ENCODE measurements around the gene GALM. TPM values are rescaled to one million over a fixed set of nuclear protein-coding genes. Genes with fewer than 3 reads are reported as not detected.
"Not testable (repeated sequence)": the region's sequence is repeated elsewhere in the genome, so short reads cannot be mapped to it uniquely, and the experiment has no call there.

The GALM gene
- polyA plus RNA-seq (2013, experiment 1 of 2; ENCODE audit: insufficient read length): 5.4 TPM
- polyA plus RNA-seq (2013, experiment 2 of 2; ENCODE audit: insufficient read length): 6.6 TPM

DNA sequence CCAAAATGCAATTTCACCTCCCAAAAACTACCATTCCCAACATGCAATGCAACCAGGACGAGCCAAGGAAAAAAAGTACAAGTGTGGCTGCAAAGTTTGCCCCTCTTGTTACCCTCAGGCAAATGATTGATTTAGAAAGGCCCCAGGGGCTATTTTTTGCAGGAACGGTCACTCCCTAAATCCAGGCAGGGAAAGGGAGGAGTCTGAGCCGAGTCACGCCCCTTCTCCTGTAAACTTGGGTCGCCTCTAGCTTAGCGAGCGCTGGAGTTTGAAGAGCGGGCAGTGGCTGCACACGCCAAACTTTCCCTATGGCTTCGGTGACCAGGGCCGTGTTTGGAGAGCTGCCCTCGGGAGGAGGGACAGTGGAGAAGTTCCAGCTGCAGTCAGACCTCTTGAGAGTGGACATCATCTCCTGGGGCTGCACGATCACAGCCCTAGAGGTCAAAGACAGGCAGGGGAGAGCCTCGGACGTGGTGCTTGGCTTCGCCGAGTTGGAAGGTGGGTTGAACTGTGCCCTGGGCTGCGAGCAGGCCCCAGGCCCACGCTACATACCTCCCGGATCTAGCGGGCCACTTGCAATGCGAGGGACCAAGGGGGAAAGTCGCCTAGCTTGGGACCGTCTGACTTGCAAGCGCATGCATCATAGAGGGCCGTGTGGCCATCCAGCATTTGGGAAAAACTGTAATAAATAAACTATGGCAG lies at the start of gene GALM:
GALM (plus strand) TSS at position 261 of the 702 bp plus-strand sequence; CDS start at position 309, 48 bp downstream.
- peak; percentile 96 for DNase-seq

DNA sequence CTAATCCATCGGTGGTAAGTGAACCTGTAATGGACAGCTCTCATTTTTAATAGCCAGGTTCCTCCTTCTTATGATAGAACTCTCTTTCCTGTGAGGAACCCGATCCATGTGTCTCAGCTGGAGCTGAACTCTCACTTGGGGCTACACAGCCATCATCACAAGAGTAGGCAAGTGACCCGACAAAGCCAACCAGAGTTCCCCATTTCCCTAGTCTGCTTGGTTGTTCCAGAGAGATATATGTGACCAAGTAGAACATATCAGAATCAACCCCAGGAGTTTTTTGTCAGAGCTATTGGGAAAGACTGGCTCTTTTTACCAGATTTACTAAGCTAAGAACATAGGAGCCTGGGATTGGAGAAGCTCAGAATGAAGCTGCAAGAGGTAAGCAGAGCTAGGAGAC lies 48.6 kb upstream of the GALM start:
- DNase-seq: no peak

DNA sequence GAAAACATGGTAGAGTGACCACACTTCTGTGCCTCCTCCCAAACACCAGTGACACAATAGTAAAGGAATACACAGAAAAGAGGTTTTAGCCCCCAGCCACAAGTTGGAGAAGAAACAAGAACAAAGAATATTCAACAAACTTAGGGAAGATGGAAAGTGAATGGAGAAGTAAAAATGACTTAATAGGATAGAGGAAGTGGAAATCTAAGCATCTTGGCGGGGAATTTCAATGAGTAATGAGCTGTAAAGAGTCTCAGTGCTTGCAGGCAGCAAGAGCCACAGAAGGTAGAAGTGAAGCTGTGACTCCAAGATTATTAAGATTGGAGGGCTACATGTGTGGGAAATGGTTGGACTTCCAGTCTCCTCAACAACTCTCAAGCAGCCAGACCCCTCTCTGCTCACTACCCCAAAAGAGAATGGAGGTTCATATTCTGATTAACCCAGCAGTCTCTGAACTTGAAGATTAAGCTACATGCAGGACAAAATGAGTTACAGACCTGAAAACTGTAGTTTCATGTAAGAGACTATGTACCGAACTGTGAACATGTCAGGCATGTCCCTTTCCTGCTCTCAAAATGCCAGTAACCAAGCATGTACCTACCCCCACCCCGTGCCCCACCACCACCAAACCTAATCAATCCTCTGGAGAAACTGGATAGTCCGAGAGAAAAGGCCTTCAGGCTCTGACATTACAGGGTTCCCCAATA lies 46.3 kb upstream of the GALM start:
- DNase-seq: no peak

DNA sequence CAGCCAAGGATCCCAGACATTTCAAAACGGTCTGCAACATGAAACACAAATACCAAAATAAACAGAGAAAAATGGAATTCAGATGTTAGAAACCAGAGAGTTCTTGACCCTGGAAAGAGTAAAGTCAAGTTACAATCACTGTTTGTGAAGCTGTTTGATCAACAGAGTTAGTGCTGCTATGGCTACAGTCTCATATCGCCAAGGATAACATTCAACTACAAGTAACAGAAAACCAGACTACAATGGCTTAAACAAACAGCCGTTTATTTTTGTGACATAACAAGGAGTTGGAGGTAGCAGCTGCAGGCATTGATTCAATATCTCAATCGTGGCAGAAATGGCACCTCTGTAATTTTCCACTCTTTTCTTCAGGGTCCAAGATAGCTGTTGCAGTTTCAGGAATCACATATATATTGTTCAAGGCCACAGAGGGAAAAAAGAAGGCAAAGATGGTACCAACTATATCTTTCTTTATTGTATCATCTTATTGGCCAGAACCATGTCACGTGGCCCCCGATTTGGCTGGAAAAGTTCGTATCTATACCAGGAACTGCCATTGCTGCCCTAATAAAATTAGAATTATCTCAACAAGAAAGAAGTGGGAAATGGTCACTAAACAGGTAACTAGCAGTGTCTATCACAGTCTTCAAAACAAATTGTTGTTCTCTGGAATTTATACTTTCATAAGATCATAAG lies 45.5 kb upstream of the GALM start:
- DNase-seq: no peak

DNA sequence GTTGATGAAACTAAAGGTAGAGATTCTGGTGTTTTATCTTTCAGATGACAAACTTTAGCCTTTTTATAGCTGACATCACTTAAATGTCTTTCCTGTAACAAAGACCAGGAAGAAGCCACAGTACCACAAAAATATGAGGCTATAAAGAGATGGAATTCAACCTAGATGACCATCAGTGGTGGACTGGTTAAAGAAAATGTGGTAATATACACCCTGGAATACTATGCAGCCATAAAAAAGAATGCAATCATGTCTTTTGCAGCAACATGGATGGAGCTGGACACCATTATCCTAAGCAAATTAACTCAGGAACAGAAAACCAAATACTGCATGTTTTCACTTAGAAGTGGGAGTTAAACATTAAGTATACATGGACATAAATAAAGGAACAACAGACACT lies 44.9 kb upstream of the GALM start:
- DNase-seq: no peak

DNA sequence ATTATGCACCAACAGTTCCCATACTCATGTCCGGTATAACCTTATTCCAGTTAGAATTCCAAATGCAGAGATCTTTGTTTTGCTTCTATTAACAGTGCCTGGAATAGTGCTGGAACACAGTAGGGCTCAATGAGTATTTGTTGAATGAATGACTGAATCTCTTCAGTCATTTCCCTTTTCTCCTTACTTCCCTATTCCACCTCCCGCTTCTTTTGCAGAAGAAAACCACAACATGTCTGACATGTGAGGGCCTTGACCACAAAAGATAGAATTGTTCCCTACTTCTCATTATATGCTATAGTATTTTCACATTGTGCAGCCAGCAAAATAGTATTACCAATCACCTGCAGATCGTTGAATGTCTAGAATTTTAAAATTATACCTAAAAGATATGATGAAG lies 43.7 kb upstream of the GALM start:
- DNase-seq: no peak

DNA sequence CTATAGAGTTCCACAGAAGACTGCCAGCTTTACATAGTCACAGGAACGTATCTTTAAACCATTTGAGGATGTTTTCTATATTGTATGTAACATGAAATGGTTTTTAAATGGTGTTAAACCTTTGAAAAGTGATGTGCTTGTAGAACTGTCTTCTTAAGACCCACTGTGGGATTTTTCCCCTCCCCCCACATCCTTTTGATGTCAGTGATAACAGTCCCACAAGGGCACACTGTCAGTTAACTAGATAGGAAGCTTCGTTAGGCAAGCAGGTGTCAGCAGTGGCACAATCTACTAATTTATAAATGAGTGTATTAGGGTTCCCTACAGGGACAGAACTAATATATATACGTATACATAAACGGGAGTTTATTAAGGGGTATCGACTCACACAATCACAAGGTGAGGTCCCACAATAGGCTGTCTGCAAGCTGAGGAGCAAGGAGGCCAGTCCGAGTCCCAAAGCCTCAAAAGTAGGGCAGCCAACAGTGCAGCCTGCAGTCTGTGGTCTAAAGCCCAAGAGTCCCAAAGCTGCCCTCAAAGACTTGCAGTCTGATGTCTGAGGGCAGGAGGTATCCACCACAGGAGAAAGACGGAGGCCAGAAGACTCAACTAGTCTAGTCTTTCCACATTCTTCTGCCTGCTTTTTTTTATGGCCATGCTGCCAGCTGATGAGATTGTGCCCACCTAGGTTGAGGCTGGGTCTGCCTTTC lies 39.4 kb upstream of the GALM start:
- no peak for DNase-seq

DNA sequence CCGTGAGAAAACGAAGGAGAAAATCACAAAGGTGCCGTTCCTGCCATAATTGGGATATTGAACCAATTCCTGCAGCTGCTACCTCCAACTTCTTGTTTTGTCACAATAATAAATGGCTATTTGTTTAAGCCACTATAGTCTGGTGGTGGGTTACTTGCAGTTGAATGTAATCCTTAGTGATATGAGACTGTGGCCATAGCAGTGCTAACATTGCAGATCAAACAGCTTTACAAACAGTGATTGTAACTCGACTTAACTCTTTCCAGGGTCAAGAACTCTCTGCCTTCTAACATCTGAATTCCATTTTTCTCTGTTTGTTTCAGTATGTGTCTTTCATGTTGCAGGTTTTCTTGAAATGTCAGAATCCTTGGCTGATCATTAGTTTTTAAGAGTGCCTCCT lies 38.5 kb upstream of the GALM start:
- DNase-seq: no peak

DNA sequence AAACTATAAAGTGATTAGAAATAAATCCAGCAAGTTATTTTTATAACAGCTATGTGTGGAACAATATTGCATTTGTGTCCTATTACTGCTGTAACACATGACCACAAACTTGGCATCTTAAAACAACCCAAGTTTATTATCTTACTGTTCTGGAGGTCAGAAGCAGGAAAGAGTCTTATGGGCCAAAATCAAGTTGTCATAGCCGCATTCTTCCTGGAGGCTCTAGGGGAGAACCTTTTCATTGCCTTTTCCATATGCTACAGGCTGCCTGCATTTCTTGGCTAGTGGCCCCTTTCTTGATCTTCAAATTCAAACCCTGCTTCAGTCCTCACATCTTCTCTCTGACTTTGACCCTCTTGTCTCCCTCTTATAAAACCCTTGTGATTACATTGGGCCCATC lies 36.2 kb upstream of the GALM start:
- DNase-seq: no peak

DNA sequence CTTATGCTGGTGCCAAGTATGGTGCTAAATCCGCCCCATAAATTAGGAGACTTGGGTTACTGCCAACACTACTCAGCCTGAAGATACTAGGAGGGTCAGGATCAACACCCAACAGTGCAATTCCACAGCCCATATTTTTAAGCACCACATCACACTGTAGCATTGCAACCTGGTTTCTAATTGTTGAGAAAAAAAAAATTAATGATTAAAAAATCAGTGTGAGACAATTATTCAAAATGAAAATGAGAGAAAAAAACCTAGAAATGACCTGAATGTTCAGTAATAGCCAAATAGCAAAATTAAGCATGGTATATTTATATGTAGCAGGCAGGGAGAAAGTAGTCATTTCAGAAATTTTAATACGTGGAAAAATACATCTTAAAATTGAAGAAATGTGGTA lies 33.9 kb upstream of the GALM start:
- no peak for DNase-seq

DNA sequence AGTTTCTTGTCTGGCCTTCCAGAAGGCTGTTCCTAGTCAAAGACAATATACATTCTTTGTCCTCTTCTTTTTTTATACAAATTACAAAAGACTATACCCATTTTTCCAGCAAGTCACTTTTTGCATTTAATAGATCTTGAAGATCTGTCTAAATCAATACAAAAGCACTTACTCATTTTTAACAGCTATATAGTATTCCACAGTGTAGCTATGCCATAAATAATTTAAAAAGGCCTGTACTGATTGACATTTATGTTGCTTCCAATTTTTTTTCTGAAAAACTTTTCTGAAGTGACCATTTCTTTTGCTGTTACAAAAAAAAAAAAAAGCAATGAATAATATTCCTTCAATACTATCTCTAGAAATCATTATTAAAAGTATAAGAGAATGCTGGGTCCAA lies 32.9 kb upstream of the GALM start:
- DNase-seq: no peak

DNA sequence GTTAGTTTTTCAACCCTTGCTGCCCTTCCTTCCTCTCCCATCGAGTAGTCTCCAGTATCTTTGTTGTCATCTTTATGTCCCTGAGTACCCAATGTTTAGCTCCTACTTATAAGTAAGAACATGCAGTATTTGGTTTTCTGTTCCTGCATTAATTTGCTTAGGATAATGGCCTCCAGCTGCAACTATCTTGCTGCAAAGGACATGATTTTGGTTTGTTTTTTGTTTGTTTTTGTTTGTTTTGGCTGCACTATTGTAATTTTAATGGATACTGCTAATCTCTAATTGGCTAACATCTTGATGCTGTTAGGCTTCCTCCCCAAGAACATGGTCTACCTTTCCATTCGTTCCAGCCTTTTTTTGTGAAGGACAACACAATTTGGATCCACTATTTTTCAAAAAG lies 32.0 kb upstream of the GALM start:
- no peak for DNase-seq

DNA sequence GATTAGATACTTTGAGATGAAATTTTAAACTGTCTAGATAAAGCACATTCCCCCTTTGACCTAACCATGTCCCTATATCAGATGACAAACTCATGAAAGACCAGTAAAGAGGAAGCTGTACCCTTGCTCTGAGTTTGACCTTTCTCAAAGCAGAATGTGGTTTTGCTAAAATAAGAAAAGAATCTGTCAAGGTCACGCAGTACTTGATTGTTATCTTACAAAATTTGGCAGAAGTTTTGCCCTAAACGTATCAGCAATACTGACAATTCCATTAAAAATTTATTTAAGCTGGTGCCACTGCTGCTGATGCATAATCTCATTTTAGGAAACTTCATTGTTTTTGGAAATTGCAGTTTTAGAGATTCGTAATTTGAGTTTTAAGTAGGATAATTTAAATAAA lies 31.2 kb upstream of the GALM start:
- no peak for DNase-seq

DNA sequence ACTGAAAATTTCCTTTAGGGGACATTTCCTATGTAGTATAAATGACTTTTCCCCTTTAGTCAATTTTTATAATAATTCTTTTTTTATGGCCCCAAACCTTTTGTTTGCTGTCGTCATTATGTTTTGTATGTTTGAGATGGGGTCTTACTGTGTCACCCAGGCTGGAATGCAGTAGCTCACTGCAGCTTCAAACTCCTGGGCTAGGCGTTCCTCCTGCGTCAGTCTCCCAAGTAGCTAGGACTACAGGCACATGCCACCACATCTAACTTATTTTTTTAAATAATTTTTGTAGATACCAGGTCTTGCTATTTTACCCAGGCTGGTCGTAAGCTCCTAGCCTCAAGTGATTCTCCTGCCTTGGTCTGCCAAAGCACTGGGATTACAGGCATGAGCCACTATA lies 30.8 kb upstream of the GALM start:
- no peak for DNase-seq

DNA sequence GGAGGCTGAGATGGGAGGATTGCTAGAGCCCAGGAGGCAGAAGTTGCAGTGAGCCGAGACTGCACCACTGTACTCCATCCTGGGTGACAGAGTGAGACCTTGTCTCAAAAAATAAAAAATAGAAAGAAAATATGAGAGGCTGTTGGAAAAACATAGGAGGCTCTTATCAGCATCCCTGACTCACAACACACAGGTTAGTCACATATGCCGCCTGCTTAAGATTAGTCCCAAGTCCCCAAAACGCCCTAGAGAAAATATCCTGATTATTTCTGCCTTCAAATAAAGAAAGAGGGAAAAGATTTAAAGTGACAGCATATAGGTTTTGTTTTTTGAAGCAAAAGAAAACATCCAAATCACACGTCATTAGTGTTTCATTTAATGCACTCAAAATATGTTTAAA lies 29.8 kb upstream of the GALM start:
- no peak for DNase-seq

DNA sequence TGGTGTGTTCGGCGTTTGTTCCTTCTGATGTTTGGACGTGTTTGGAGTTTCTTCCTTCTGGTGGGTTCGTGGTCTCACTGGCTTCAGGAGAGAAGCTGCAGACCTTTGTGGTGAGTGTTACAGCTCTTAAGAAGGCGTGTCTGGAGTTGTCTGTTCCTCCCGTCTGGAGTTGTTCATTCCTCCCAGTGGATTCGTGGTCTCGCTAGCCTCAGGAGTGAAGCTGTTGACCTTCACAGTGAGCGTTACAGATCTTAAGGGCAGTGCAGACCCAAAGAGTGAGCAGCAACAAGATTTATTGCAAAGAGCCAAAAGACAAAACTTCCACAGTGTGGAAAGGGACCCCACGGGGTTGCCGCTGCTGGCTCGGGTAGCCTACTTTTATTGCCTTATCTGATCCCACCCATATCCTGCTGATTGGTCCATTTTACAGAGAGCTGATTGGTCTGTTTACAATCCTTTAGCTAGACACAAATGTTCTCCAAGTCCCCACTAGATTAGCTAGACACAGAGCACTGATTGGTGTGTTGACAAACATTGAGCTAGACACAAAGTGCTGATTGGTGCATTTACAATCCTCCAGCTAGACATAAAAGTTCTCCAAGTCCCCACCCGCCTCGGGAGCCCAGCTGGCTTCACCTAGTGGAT lies 23.4 kb upstream of the GALM start:
- DNase-seq: not testable (repeated sequence)

DNA sequence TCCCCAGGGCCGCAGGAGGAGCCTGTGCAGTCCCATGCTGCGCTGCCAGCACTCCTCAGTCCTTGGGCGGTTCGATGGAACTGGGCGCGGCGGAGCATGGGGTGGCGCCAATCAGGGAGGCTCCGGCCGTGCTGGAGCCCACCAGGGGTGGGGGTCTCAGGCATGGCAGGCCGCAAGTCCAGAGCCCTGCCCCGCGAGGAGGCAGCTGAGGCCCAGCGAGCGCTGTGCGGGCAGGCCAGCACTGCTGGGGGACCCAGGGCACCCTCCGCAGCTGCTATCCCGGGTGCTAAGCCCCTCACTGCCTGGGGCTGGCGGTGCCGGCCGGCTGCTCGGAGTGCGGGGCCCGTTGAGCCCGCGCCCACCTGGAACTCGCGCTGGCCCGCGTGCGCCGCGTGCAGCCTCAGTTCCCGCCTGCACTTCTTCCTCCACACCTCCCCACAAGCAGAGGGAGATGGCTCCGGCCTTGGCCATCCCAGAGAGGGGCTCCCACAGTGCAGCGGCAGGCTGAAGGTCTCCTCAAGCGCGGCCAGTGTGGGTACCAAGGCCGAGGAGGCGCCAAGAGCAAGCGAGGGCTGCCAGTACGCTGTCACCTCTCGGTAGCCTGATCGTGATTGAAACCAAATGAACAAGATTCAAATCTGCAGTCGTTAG lies 22.8 kb upstream of the GALM start:
- no peak for DNase-seq

DNA sequence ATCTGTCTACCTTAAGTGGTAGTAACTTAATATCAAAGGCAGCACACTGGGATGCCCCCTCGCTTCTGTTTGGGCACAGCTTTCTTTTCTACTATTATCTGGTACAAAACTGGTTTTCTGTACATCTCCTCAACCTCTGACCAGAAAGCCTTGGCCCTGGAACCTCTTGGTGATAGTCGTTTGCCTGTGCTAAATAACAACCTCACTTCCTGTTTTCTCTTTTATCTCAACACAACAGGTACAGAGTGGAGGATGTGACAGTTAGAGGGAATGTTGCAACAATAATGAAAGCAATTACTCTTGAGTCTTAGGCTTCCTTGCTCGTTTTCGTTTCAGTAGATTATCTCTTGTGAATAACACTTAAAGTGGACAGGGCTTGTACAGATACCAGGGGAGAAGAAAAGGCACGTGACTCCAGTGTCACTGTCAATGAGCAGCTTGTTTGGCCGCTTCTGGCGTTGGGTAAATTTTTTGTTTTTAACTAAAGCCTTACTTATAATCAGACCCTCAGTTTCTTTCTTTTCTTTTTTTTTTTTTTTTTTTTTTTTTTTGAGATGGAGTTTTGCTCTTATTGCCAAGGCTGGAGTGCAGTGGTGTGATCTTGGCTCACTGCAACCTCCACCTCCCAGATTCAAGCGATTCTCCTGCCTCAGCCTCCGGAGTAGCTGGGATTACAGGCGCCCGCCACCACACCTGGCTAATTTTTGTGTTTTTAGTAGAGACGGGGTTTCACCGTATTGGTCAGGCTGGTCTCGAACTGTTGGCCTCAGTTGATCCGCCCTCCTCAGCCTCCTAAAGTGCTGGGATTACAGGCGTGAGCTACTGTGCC lies 22.0 kb upstream of the GALM start:
- not testable (repeated sequence) for DNase-seq

DNA sequence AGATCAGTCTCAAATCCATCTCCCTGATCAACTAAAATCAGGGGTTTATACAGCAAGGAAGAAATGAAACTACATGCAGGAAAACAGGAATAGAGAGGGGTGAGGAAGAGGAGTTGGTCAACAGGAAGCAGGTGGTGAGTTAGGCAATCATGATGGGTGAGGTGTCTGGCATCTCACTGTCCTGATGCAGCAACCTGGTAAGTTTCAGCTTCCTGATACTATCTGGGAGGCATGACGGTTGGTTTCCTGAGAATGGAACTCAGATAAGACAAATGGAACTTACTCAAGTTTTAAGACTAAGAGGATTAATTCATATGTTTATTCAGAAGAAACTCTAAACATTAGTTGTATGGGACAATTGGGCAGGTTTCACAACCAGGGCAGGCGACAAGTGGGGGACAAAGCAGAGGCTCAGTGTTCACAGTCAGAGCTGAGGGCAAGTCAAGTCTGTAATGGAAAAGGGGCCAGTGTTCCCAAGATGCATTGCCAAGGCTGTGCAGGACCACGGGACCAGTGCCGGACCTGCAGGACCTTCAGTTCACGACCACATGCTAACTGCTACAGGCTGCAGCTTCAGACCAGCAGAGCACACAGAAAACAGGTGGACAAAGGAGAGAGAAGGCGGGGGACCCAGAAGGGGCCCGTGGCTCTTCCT lies 17.7 kb upstream of the GALM start:
- DNase-seq: no peak

DNA sequence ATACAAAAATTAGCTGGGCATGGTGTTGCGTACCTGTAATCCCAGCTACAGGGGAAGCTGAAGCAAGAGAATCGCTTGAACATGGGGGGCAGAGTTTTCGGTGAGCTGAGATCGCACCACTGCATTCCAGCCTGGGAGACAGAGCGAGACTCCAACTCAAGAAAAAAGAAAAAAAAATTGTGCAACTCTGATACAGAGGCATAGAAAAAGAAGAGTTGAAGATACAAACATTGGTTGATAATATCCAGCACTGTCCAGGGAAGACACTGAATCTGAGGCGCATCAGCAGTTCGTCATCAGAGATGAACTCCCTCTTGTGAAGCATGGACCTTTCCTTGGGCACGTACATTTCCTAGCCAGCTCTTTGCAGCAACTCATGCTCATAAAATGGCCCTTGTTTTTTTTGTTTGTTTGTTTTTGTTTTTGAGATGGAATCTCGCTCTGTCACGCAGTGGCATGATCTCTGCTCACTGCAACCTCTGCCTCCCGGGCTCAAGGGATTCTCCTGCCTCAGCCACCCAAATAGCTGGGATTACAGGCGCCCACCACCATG lies 16.7 kb upstream of the GALM start:
- no peak for DNase-seq

Measured in fibroblast of skin of scalp (primary cell).